BJ (cell line): ENCODE measurements around the gene KCNN3. TPM values are rescaled to one million over a fixed set of nuclear protein-coding genes. Genes with fewer than 3 reads are reported as not detected.

Experiments
- CTCF ChIA-PET: fragments of 350-600 bp; formaldehyde crosslinking; extraction: SDS; loops from one replicate; lab custom pipeline; 2021; ENCODE audit warnings: antibody characterized with exemption, inconsistent platforms; lab: Yijun Ruan, JAX
- POLR2A ChIA-PET: fragments of 300-600 bp; sonication (Branson Sonifier 250); formaldehyde crosslinking; extraction: SDS; loops from one replicate; lab custom pipeline; 2021; ENCODE audit warnings: antibody characterized with exemption; lab: Charles Lee
- DNase-seq: peaks from one replicate; pipeline ENCODE4 v3.0.0-alpha.2; 2011; ENCODE audit warnings: low read depth
- H3K27me3 ChIP-seq: 2 replicates; pipeline ENCODE4 v1.6.0; 2011; ENCODE audit warnings: low read length; ENCODE audit not compliant: control insufficient read depth, insufficient read depth
- H3K36me3 ChIP-seq: 2 replicates; pipeline ENCODE4 v1.5.1; 2011; ENCODE audit warnings: low read length; ENCODE audit not compliant: control insufficient read depth, insufficient read depth
- H3K4me3 ChIP-seq: 2 replicates; pipeline ENCODE4 v1.5.1; 2011; ENCODE audit warnings: low read depth, mild to moderate bottlenecking, control low read depth, low read length
- CTCF ChIP-seq: IDR thresholded peaks from 2 replicates; pipeline ENCODE4 v1.5.1; 2011; ENCODE audit warnings: low read depth, mild to moderate bottlenecking, control low read depth, inconsistent platforms, low read length, moderate library complexity; ENCODE audit not compliant: insufficient read depth
- polyA plus RNA-seq: library from polyadenylated mRNA; depleted of rRNA; stranded (reverse); fragments of >200 nt; gene quantifications from 2 replicates; pipeline ENCODE4 v1.2.3, GENCODE V29; 2011

The KCNN3 gene
- polyA plus RNA-seq, 1 experiment: not detected

GRCh38 chr1:154886281-154887015, 16.4 kb upstream of the KCNN3 start:
- H3K27me3 ChIP-seq: peaks cover 13% of the 10 kb centered on the region
- POLR2A ChIA-PET: no interaction called here
- no peak overlapping the region for H3K4me3 ChIP-seq
- CTCF ChIA-PET: interaction anchor here (1.1 kb wide), 1 partner anchor 9 kb away, joined by 4 read pairs; no protein-coding TSS in a partner anchor
- no peak for DNase-seq
- no peaks in the 10 kb centered on the region for H3K36me3 ChIP-seq
- no peak for TF ChIP-seq CTCF

- peaks cover 13% of the 10 kb centered on the region for H3K27me3 ChIP-seq
- POLR2A ChIA-PET: no interaction called here
- CTCF ChIA-PET: no interaction called here
Observed at GRCh38 chr1:154884869-154885701, 15.0 kb upstream of the KCNN3 start.

GRCh38 chr1:154883919-154884868, 14.1 kb upstream of the KCNN3 start:
- POLR2A ChIA-PET: no interaction called here
- CTCF ChIA-PET: no interaction called here
- no peak for DNase-seq
- H3K27me3 ChIP-seq: peaks cover 11% of the 10 kb centered on the region
- H3K4me3 ChIP-seq: no peak overlapping the region
- no peaks in the 10 kb centered on the region for H3K36me3 ChIP-seq
- TF ChIP-seq CTCF: no peak

More at GRCh38 chr1:154884869-154885701, 15.0 kb upstream of the KCNN3 start:
- DNase-seq: no peak
- Histone ChIP-seq H3K4me3 (no peak overlapping the region), H3K36me3 (no peaks in the 10 kb centered on the region)
- TF ChIP-seq CTCF: no peak

GRCh38 chr1:154881820-154882535, 11.9 kb upstream of the KCNN3 start:
- ChIA-PET CTCF (interaction anchor here (0.9 to 2.8 kb wide), 6 partner anchors 9 to 402 kb away, joined by 3 to 18 read pairs (median 8); no protein-coding TSS in a partner anchor), POLR2A (no interaction called here)
- no peak for TF ChIP-seq CTCF
- Histone ChIP-seq H3K27me3 (peaks cover 9% of the 10 kb centered on the region), H3K4me3 (no peak overlapping the region), H3K36me3 (no peaks in the 10 kb centered on the region)
- DNase-seq: no peak
